GM12891 (cell line): ENCODE data around the gene CCDC169. TPM values are rescaled to one million over a fixed set of nuclear protein-coding genes. Genes with fewer than 3 reads are reported as not detected.

Source experiments
- DNase-seq: peaks from one replicate; pipeline ENCODE4 v3.0.0; 2011; ENCODE audit warnings: low spot score; ENCODE audit not compliant: insufficient read length
- FAIRE-seq: peaks from 2 replicates; lab custom pipeline; 2011; peaks lifted over from hg19 to GRCh38; lab: Jason Lieb, UNC
- PAX5 ChIP-seq: IDR thresholded peaks from 2 replicates; pipeline ENCODE4 v1.6.1; 2011; ENCODE audit warnings: low read length, moderate library complexity, mild to moderate bottlenecking; ENCODE audit not compliant: insufficient read depth, severe bottlenecking
- POLR2A ChIP-seq: IDR thresholded peaks from 2 replicates; pipeline ENCODE4 v1.6.1; 2011; ENCODE audit warnings: low read depth, low read length, control low read depth
- POLR2AphosphoS5 ChIP-seq: IDR thresholded peaks from 2 replicates; pipeline ENCODE4 v1.6.1; 2011; ENCODE audit warnings: low read depth, low read length, control low read depth
- POU2F2 ChIP-seq: IDR thresholded peaks from 2 replicates; pipeline ENCODE4 v1.6.1; 2011; ENCODE audit warnings: low read depth, mild to moderate bottlenecking, control low read depth, low read length, moderate library complexity
- SPI1 ChIP-seq: IDR thresholded peaks from 2 replicates; pipeline ENCODE4 v1.6.1; 2011; ENCODE audit warnings: low read depth, low read length, control low read depth
- TAF1 ChIP-seq: IDR thresholded peaks from 2 replicates; pipeline ENCODE4 v1.6.1; 2011; ENCODE audit warnings: low read depth, low read length, control low read depth
- polyA plus RNA-seq: library from polyadenylated mRNA; unstranded; fragments of >200 nt; gene quantifications from one replicate; pipeline ENCODE4 v1.2.1, GENCODE V29; 2012; ENCODE audit warnings: low read depth, missing spikeins, inconsistent platforms; ENCODE audit not compliant: missing spikeins

Gene CCDC169
- polyA plus RNA-seq, result not detected

GRCh38 chr13:36297366-36298338 lies at the start of gene CCDC169:
CCDC169 (minus strand) TSS chr13:36297814; CDS start chr13:36297719, 95 bp downstream.
- TF ChIP-seq POU2F2 (no peak), POLR2A (no peak), POLR2AphosphoS5 (no peak), SPI1 (no peak), TAF1 (no peak), PAX5 (no peak)
- FAIRE-seq (no peak), DNase-seq (no peak)

GRCh38 chr13:36346222-36347083 lies 48.8 kb upstream of the CCDC169 start, which contains the start of gene SPART:
SPART (minus strand) TSS chr13:36346394; CDS start chr13:36335830, 10,564 bp downstream.
- FAIRE-seq (peak; percentile 54), DNase-seq (peak; percentile 56)
- no peak for TF ChIP-seq TAF1
- TF ChIP-seq POU2F2, result no peak
- TF ChIP-seq PAX5, result no peak
- TF ChIP-seq POLR2A, result no peak
- TF ChIP-seq SPI1, result no peak
- no peak for TF ChIP-seq POLR2AphosphoS5

GRCh38 chr13:36345438-36346221 lies 48.0 kb upstream of the CCDC169 start:
- TF ChIP-seq PAX5 (no peak), SPI1 (peak; percentile 11; the same call in 1 of the 2 replicates)
- FAIRE-seq (no peak), DNase-seq (peak; percentile 10)

GRCh38 chr13:36344886-36345437 lies 47.3 kb upstream of the CCDC169 start:
- TF ChIP-seq POU2F2 (no peak), TAF1 (no peak), POLR2A (no peak), SPI1 (no peak), PAX5 (no peak), POLR2AphosphoS5 (no peak)
- FAIRE-seq (no peak), DNase-seq (no peak)

- FAIRE-seq, result no peak
- TF ChIP-seq TAF1, result no peak
- TF ChIP-seq POLR2AphosphoS5, result no peak
- no peak for TF ChIP-seq POU2F2
- TF ChIP-seq POLR2A, result no peak
- TF ChIP-seq PAX5, result no peak
- no peak for TF ChIP-seq SPI1
- no peak for DNase-seq
Measured at GRCh38 chr13:36344173-36344572, 46.6 kb upstream of the CCDC169 start.

GRCh38 chr13:36343766-36344165 lies 46.2 kb upstream of the CCDC169 start:
- no peak for FAIRE-seq
- no peak for TF ChIP-seq POLR2AphosphoS5
- TF ChIP-seq POLR2A, result no peak
- no peak for DNase-seq

- no peak for DNase-seq
- FAIRE-seq, result no peak
- TF ChIP-seq POLR2A (no peak), PAX5 (no peak), TAF1 (no peak), POU2F2 (no peak), SPI1 (no peak), POLR2AphosphoS5 (no peak)
Measured at GRCh38 chr13:36342715-36343114, 45.1 kb upstream of the CCDC169 start.

GRCh38 chr13:36341718-36342117 lies 44.1 kb upstream of the CCDC169 start:
- FAIRE-seq (no peak), DNase-seq (no peak)
- TF ChIP-seq SPI1 (no peak), TAF1 (no peak), POLR2AphosphoS5 (no peak), POU2F2 (no peak), PAX5 (no peak), POLR2A (no peak)

GRCh38 chr13:36339600-36340155 lies 42.1 kb upstream of the CCDC169 start:
- TF ChIP-seq POLR2AphosphoS5, result no peak
- no peak for DNase-seq
- no peak for FAIRE-seq
